SH-SY5Y (cell line): ENCODE data around the gene ALKBH2.

Experiments used
- GATA2 ChIP-seq: IDR thresholded peaks from 2 replicates; pipeline ENCODE4 v1.6.1; 2011; ENCODE audit warnings: mild to moderate bottlenecking, low read depth, low read length
- GATA3 ChIP-seq: IDR thresholded peaks from 2 replicates; pipeline ENCODE4 v1.6.1; 2011; ENCODE audit warnings: low read depth, mild to moderate bottlenecking, low read length, moderate library complexity

DNA sequence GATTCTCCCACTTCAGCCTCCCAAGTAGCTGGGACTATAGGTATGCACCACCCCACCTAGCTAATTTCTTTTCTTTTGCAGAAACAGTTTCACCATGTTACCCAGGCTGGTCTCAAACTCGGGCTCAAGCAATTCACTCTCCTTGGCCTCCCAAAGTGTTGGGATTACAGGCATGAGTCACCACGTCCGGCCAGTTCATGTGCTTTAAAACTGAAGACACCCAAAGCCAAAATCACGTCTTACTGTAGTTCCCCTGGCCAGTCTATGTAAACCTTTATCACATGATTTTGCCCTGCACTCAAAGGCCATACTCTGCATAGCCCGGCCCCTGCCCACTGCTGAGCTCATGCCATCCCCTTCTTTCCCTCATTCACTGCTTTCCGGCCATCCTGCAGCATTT lies 4.5 kb downstream of the ALKBH2 start:
- TF ChIP-seq GATA2 (no peak), GATA3 (no peak)
